Measurements from ENCODE around the gene OPN5.
"Not testable (repeated sequence)": the region's sequence is repeated elsewhere in the genome, so short reads cannot be mapped to it uniquely, and the experiment has no call there.

OPN5 gene

GRCh38 chr6:47781732-47782131 lies at the start of gene OPN5:
TSS of gene OPN5 (plus strand) at chr6:47782032. CDS start at chr6:47782067, 35 bp downstream.
- no peak for DNase-seq

- peak; percentile 64 for DNase-seq
These were observed 47.8 kb upstream of the OPN5 start for GRCh38 chr6:47733879-47734558.

GRCh38 chr6:47734831-47735481 lies 46.9 kb upstream of the OPN5 start:
- DNase-seq, result no peak

- no peak for DNase-seq
These were observed 45.6 kb upstream of the OPN5 start for GRCh38 chr6:47736083-47736700.

GRCh38 chr6:47737406-47737805 lies 44.4 kb upstream of the OPN5 start:
- no peak for DNase-seq

- no peak for DNase-seq
These were observed 41.1 kb upstream of the OPN5 start for GRCh38 chr6:47740714-47741113.

GRCh38 chr6:47741807-47742206 lies 40.0 kb upstream of the OPN5 start:
- DNase-seq, result no peak

- no peak for DNase-seq
These were observed 38.1 kb upstream of the OPN5 start for GRCh38 chr6:47743744-47744143.

GRCh38 chr6:47745269-47745668 lies 36.6 kb upstream of the OPN5 start:
- DNase-seq, result not testable (repeated sequence)

GRCh38 chr6:47749757-47750156 lies 32.1 kb upstream of the OPN5 start:
- DNase-seq, result no peak

- no peak for DNase-seq
These were observed 29.0 kb upstream of the OPN5 start for GRCh38 chr6:47752801-47753200.

- no peak for DNase-seq
These were observed 22.5 kb upstream of the OPN5 start for GRCh38 chr6:47759364-47759763.

- no peak for DNase-seq
These were observed 19.3 kb upstream of the OPN5 start for GRCh38 chr6:47762502-47762901.

- no peak for DNase-seq
These were observed 15.4 kb upstream of the OPN5 start for GRCh38 chr6:47766445-47766844.

GRCh38 chr6:47767102-47767501 lies 14.7 kb upstream of the OPN5 start:
- no peak for DNase-seq

GRCh38 chr6:47769982-47770381 lies 11.8 kb upstream of the OPN5 start:
- no peak for DNase-seq

GRCh38 chr6:47772359-47772758 lies 9.5 kb upstream of the OPN5 start:
- DNase-seq, result no peak

- no peak for DNase-seq
These were observed 8.8 kb upstream of the OPN5 start for GRCh38 chr6:47773005-47773404.

GRCh38 chr6:47780510-47781356 lies 1.1 kb upstream of the OPN5 start:
- DNase-seq, result peak; percentile 80

- no peak for DNase-seq
These were observed 3.4 kb downstream of the OPN5 start for GRCh38 chr6:47785182-47785581.

GRCh38 chr6:47787620-47788497 lies 6.0 kb downstream of the OPN5 start:
- peak; percentile 72 for DNase-seq

- DNase-seq, result no peak
These were observed 6.7 kb downstream of the OPN5 start for GRCh38 chr6:47788498-47788884.
